NCI-H748 (cell line): ENCODE results near the gene MAN2B2.

Source experiments
- DNase-seq: peaks from one replicate; lab custom pipeline; 2025; ENCODE audit not compliant: unreplicated experiment; lab: John Stamatoyannopoulos, UW

MAN2B2 gene

GRCh38 chr4:6574747-6575502 lies at the start of gene MAN2B2:
TSS of gene MAN2B2 (plus strand) at chr4:6575189. CDS start at chr4:6575211, 22 bp downstream.
- peak; percentile 81 for DNase-seq

DNA sequence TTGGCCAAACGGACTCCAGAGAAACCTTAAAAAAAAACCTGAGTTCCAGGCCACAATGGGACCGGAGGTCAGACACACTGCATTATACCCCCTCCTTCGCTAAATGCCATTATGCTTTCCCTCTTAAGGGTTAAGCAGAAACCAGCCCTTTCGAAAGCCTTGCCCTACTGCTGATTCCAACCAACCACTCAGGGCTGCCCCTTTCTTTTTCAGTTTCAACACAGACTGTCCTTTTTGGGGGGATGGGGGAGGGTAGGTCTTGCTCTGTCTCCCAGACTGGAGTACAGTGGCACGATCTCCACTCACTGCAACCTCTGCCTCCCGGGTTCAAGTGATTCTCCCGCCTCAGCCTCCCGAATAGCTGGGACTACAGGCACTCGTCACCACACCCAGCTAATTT lies 49.5 kb upstream of the MAN2B2 start:
- DNase-seq: no peak

DNA sequence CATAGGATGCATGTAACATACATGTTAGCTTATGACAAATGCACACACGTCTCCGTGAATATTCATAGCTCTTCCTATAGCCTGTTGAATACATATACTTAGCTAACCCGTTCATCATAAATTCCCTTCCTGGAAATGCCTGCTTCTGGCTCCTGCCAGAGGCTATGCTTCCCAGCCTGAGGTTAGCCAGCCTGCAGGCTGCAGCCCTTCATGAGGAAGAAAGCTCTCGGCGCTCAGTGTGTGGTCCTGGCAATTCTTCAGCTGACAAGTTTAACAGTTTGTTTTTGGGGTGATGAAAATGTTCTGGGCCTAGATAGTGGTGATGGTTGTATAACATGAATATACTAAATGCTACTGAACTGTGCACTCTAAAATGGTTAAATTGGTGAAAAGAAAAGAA lies 48.8 kb upstream of the MAN2B2 start:
- DNase-seq: no peak

DNA sequence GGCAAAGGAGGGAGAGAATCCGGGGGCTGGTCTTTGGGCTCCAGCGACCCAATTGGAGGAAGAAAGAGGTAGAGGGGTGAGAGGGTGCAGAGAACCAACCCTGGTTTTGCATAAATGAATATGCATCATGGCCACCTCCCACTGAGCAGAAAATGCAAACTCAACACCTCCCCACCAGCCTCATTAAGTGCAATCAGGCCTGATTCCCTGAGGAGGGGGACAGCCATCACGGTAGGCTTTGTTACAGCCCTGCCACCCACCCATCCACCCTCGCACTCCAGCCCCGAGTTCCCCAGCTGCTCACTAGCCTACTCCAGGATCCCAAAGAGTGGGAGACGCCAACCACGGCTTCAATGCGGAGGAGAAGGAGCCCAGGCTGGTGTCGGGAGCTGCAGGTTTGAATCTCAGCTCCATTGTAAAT lies 48.3 kb upstream of the MAN2B2 start:
- no peak for DNase-seq

- no peak for DNase-seq
Measured at GRCh38 chr4:6527259-6527658, 47.7 kb upstream of the MAN2B2 start.

- no peak for DNase-seq
Measured at GRCh38 chr4:6527683-6528595, 47.0 kb upstream of the MAN2B2 start.

- no peak for DNase-seq
Measured at GRCh38 chr4:6529021-6529420, 46.0 kb upstream of the MAN2B2 start.

- DNase-seq: no peak
Measured at GRCh38 chr4:6530301-6530700, 44.7 kb upstream of the MAN2B2 start.

GRCh38 chr4:6530964-6531363 lies 44.0 kb upstream of the MAN2B2 start:
- DNase-seq: no peak

DNA sequence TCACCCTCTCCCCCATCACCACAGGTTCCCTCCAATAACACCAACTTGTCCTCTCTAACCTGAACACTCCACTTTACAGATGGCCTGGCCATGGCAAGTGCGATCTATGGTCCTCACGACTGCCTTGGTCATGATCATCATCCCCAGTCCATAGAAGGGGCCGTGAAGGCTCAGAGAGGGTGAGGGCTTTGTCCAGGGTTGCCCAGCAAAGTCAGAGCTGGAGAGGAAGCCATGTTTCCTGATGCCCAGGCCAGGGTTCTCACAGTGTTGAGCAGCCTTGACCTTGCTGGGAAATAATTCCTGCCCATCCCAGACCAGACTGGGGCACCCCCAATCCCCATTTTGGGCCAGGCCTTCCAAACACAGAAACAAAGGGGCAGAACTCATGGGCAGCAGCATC lies 42.9 kb upstream of the MAN2B2 start:
- no peak for DNase-seq

- DNase-seq: no peak
Measured at GRCh38 chr4:6532658-6533057, 42.3 kb upstream of the MAN2B2 start.

DNA sequence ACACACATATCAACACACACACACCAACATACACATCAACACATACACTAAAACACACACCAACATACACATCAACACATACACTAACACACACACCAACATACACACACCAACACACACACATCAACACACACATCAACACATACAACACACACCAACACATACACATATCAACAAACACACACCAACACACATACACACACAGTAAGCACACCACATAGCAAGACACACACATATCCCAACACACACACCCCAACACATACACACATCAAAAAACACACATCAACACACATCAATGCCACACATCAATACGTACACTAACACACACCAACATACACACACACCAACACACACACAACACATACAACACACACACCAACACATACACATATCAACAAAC lies 40.9 kb upstream of the MAN2B2 start:
- no peak for DNase-seq

GRCh38 chr4:6534618-6535328 lies 40.2 kb upstream of the MAN2B2 start:
- DNase-seq: no peak

DNA sequence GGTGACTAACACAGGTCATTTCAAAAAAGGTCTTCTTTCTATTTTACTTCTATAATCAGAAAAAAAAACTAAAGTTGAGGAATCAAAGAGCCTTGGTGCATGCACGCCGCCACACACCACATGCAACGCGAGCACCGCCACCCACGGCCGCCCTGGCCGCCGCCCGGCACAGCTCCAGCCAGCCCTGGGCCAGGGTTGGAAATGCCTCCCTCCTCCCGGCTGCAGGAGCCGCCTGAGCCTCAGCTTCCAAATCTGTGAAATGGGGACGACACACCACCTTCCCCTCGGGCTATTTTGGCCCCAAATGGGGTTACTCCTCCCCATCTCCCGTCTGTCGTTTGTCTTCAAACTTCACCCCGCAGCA lies 39.7 kb upstream of the MAN2B2 start:
- no peak for DNase-seq

DNA sequence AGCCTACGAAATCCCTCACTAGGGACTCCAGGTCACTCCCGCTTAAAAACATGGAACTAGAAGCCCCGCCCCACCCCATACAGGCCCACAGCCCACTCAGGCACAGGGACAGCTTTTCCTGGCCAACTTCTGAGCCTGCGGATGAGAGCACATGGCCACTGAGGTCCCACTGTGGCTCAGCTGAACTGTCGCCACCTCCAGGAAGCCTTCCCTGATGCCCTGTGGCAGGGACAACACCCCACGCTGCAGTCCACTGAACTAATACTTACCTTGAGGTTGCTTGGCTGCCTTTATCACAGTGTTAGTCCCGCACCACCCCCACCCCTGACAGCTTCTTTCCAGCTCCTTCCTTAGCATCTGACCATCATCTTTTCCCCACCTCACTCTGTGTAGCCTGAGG lies 39.3 kb upstream of the MAN2B2 start:
- DNase-seq: no peak

DNA sequence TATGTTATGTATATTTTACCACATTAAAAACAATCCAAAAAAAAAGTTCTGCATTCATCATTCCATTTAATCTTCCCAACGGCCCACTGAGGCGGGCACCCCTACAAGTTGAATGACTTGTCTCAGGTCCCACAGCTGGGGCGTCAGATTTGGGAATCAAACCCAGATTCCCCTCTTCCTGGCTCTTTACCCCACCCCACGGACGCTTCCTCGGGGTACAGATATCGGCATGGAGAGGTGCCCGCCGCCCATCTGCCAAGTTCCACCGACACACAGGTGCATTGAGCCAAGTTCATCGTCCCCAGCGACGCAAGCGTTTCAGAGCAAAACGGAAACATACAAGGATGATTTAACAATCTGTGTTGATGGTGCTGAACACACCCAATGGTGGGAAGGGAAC lies 36.9 kb upstream of the MAN2B2 start:
- DNase-seq: peak; percentile 54

DNA sequence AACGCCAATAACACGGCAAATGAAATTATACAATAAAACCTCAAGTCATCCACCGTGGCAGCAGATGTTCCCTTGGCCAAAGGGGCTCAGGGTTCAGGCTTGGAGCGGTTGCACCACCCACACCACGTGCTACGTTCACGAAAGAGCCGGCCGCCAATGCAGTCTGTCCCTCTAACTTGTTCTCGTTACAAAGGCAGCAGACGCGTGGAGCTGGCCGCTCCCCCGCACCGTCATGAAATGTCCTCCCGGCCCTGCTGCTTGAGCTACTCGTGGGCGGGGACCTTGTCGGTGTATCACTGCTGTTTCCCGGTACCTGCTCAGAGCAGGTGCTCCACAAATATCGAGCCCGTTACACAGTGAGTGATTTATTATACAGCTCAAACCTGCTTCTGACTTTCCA lies 36.4 kb upstream of the MAN2B2 start:
- DNase-seq: peak; percentile 73

GRCh38 chr4:6539009-6539764 lies 35.8 kb upstream of the MAN2B2 start:
- no peak for DNase-seq

DNA sequence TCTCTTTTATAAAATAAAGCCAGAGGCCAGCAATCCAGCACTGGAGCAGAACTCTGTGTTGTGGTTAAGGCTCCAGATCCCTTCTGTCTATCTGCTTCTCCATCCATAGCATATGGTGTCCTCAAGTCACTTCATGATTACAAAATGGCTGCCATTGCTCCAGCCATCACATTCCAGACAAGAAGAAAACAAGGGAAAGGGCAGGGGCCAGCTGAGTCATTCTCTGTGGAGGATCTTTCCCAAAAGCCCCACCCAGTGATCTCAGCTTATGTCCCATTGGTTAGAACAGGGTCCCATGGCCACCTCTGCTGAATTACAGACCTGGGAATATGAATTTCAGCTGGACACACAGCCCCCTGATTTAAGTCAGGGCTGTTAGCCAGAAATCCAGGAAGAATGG lies 34.1 kb upstream of the MAN2B2 start:
- no peak for DNase-seq

GRCh38 chr4:6541789-6542188 lies 33.2 kb upstream of the MAN2B2 start:
- DNase-seq: no peak

- DNase-seq: no peak
Measured at GRCh38 chr4:6542951-6543350, 32.0 kb upstream of the MAN2B2 start.
